ENCODE measurements around the gene DKKL1.

The DKKL1 gene

GRCh38 chr19:49422407-49423070 lies 58.9 kb downstream of the DKKL1 start:
- no peak for DNase-seq (ENCODE audit: low spot score)

GRCh38 chr19:49423071-49423984 lies 59.7 kb downstream of the DKKL1 start, which contains the start of gene PTH2:
PTH2 (minus strand) TSS chr19:49423441; CDS start chr19:49423339, 102 bp downstream.
- no peak for DNase-seq (ENCODE audit: low spot score)

DNA sequence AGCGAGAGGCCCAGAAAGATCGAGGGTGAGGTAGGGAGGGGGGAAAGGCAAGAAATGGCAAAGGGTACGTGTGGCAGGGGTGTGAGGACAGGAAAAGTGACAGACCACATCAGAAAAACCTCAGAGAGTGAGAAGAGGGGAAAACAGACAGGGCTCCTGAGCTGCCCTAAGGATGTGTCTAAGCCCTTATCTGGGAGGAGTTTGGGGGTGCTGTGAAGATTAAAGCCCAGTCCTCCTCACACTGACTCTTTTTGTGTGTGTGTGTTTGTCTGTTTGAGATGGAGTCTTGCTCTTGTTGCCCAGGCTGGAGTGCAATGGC lies 60.3 kb downstream of the DKKL1 start:
- no peak for DNase-seq (ENCODE audit: low spot score)
